ENCODE data around the gene SCNN1B.

Gene SCNN1B

DNA sequence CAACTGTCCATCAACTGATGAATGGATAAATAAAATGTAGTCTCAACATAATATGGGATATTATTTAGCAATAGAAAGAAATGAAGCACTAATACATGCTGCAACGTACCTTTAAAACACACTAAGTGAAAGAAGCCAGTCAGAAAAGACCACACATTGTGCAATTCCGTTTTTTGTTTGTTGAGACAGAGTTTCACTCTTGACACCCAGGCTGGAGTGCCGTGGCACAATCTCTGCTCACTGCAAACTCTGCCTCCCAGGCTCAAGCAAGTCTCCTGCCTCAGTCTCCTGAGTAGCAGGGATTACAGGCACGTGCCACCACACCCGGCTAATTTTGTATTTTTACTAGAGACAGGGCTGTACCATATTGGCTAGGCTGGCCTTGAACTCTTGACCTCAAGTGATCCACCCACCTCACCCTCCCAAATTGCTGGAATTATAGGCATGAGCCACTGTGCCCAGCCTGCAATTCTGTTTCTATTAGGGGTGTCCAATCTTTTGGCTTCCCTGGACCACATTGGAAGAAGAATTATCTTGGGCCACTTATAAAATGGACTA, 40.1 kb downstream of the SCNN1B start:
- no peak overlapping the region for H3K27ac Mint-ChIP-seq
- H3K9me3 Mint-ChIP-seq: peaks cover 0 to 2% of the 10 kb centered on the region in 2 donors
- H3K27me3 Mint-ChIP-seq: peaks cover 0 to 42% of the 10 kb centered on the region in 2 donors
- no peak for ATAC-seq (replicated peaks)
- no peaks in the 10 kb centered on the region for H3K4me1 Mint-ChIP-seq
- no peak for DNase-seq
- H3K36me3 Mint-ChIP-seq: peaks cover 0 to 2% of the 10 kb centered on the region in 2 donors
- H3K4me3 Mint-ChIP-seq: no peak overlapping the region

DNA sequence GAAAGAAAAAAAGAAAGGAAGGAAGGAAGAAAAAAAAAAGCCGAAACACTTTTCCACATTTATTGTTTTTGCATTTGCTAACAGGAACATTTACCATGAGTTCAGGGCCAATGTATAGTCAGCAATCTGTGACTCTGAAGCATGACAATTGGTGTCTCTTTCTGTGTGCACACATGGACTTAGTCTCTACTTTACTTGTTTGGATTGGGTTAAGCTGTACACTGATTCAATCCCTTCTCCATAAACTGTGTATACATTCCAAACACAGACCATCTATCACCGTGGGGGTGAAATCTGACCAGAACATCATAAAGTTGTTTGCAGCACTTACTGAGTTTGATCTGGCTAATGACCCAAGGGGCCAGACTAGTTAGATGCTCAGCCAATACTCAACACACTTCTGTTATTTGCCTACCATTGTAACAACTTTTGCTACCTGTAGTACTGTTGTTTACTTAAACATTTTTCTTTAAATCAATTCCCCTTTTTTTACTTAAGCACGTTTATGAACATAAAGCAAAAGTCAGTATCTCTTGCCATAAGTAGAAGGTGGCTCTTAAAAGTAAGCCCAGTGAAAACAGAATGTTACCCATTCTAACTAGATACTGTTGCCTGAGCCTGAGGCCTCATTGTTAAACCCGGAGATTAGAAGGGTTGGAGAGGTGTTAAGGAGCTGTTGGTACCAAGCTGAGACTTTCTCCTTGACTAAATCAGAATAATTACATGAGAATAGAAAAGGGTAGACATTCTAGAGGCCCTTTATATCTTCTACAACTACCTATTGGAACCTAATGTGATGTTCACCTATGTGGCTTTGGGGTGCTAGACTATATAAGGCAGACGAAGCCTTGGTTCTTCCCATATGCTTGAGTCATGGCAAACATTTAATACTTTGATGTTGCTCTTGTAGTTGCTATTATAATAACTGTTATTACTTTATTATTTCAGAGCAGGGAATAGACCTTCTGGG, 41.8 kb downstream of the SCNN1B start:
- Mint-ChIP-seq H3K36me3 (no peaks in the 10 kb centered on the region), H3K4me1 (no peaks in the 10 kb centered on the region), H3K4me3 (no peak overlapping the region), H3K9me3 (no peaks in the 10 kb centered on the region), H3K27me3 (peaks cover 8 to 43% of the 10 kb centered on the region in 2 donors), H3K27ac (no peak overlapping the region)
- no peak for ATAC-seq (replicated peaks)
- DNase-seq: no peak

DNA sequence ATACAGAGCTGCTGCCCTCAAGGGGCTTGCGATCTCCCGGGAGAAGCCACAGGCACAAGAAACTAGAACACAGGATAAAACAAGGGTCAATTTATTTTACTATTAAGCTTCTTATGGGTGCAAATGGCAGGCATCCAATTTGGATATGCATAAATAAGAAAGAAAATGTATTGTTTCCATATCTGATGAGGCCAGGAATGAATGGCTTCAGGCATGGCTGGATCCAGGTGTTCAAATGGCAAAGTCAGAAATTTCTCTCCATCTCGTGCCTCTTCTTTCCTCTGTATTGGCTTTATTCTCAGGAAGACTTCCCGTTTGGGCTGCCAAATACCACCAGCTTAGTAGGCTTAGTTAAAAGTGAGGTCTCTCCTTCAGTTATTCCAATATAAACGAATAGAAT, 43.1 kb downstream of the SCNN1B start:
- Mint-ChIP-seq H3K27me3 (peaks cover 10 to 49% of the 10 kb centered on the region in 2 donors), H3K9me3 (no peaks in the 10 kb centered on the region), H3K36me3 (no peaks in the 10 kb centered on the region), H3K4me3 (no peak overlapping the region), H3K27ac (no peak overlapping the region), H3K4me1 (no peaks in the 10 kb centered on the region)
- ATAC-seq (replicated peaks) (no peak), DNase-seq (no peak)

DNA sequence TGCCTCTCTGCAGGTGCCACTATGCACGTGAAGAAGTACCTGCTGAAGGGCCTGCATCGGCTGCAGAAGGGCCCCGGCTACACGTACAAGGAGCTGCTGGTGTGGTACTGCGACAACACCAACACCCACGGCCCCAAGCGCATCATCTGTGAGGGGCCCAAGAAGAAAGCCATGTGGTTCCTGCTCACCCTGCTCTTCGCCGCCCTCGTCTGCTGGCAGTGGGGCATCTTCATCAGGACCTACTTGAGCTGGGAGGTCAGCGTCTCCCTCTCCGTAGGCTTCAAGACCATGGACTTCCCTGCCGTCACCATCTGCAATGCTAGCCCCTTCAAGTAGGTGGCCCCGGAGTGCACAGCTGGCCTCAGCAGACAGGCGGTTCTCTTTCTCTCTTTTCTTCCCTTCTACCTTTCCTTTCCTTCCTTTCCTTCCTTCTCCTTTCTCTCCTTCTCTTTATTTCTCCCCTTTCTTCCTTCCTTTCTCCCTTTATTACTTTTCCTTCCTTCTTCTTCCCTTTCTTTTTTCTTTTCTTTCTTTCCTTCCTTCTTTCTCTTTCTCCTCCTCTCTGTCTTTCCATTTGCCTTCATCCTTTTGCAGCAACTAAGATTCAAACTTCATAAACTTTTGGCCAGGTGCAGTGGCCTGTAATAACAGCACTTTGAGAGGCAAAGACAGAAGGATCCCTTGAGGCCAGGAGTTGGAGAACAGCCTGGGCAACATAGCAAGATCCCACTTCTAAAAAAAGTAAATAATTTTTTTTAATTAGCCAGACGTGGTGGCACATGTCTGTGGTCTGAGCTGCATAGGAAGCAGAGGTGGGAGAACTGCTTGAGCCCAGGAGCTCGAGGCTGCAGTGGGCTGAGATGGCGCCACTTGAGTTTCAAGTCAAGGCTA, 46.7 kb downstream of the SCNN1B start:
- peaks cover 0 to 1% of the 10 kb centered on the region in 2 donors for H3K36me3 Mint-ChIP-seq
- no peaks in the 10 kb centered on the region for H3K4me1 Mint-ChIP-seq
- H3K4me3 Mint-ChIP-seq: no peak overlapping the region
- DNase-seq (no peak), ATAC-seq (replicated peaks) (no peak)
- peaks cover 7 to 11% of the 10 kb centered on the region in 2 donors for H3K9me3 Mint-ChIP-seq
- H3K27me3 Mint-ChIP-seq: peaks cover 10 to 33% of the 10 kb centered on the region in 2 donors
- no peak overlapping the region for H3K27ac Mint-ChIP-seq

DNA sequence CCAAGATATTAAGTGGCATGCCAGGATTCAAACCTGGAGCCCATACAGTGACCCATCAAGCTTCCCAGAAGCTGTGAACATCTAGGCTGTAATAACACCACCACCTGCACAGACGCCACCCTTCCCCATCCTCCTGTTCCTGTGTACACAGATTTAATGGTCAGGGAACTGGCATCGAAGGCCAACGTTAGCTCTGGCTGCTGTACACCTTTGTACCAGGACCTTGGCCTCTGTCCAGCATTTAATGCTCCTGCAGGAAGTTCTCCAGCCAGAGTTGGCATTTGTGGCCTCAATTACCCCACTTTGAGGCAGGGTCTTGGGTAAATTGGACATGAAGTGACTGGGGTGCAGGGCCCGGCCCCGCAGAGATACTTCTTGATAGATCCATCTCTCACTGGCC, 49.3 kb downstream of the SCNN1B start:
- H3K4me1 Mint-ChIP-seq: no peaks in the 10 kb centered on the region
- H3K36me3 Mint-ChIP-seq: peaks cover 0 to 1% of the 10 kb centered on the region in 2 donors
- peaks cover 10 to 27% of the 10 kb centered on the region in 2 donors for H3K27me3 Mint-ChIP-seq
- peaks cover 7 to 11% of the 10 kb centered on the region in 2 donors for H3K9me3 Mint-ChIP-seq
- no peak overlapping the region for H3K27ac Mint-ChIP-seq
- H3K4me3 Mint-ChIP-seq: no peak overlapping the region
- DNase-seq (no peak), ATAC-seq (replicated peaks) (no peak)

DNA sequence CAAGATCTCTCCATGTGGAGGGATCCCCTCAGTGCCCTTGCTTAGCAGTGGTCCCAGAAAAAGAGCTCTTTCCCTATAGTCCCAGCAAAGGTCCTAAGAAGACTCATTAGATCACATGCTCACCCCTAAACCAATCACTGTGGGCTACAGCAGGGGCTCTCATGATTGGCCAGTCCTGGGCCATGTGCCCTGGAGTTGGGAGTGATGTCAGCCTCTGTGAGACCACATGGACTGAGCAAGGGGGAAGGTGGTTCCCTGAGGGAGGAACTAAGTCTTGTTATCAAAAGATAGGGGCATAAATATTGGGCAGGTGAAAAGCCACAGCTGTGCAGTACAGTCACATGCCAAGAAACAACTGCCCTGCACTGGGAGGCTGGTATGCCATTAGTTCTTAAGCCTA, 51.3 kb downstream of the SCNN1B start:
- Mint-ChIP-seq H3K9me3 (peaks cover 7 to 11% of the 10 kb centered on the region in 2 donors), H3K4me3 (no peak overlapping the region), H3K36me3 (peaks cover 0 to 1% of the 10 kb centered on the region in 2 donors), H3K27me3 (peaks cover 6 to 19% of the 10 kb centered on the region in 2 donors), H3K4me1 (no peaks in the 10 kb centered on the region), H3K27ac (no peak overlapping the region)
- no peak for DNase-seq
- peak in 1 of 2 donors; percentile 47 for ATAC-seq (replicated peaks)

DNA sequence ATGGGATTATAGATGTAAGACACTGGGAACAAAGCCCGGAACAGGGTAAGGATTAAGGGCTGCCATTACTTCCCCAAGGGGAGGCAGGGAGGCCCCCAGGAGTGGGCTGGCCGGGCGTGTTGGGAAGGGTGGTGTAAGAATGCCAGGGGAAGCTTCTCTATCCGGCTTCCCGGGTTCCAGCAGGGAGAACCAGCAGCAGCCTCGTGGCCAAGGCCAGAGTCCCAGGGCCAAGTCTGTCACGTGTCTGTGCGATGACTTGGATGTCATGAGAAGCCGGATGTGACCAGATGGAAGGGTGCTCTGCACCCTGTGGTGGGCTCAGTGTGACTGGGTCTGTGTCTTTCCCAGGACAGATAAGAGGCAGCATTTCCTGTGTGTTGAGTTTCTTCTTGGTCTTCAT, 52.1 kb downstream of the SCNN1B start:
- ATAC-seq (replicated peaks) (no peak), DNase-seq (no peak)
- peaks cover 0 to 1% of the 10 kb centered on the region in 2 donors for H3K36me3 Mint-ChIP-seq
- peaks cover 7 to 11% of the 10 kb centered on the region in 2 donors for H3K9me3 Mint-ChIP-seq
- peaks cover 2 to 12% of the 10 kb centered on the region in 2 donors for H3K27me3 Mint-ChIP-seq
- H3K27ac Mint-ChIP-seq: no peak overlapping the region
- H3K4me1 Mint-ChIP-seq: no peaks in the 10 kb centered on the region
- no peak overlapping the region for H3K4me3 Mint-ChIP-seq

DNA sequence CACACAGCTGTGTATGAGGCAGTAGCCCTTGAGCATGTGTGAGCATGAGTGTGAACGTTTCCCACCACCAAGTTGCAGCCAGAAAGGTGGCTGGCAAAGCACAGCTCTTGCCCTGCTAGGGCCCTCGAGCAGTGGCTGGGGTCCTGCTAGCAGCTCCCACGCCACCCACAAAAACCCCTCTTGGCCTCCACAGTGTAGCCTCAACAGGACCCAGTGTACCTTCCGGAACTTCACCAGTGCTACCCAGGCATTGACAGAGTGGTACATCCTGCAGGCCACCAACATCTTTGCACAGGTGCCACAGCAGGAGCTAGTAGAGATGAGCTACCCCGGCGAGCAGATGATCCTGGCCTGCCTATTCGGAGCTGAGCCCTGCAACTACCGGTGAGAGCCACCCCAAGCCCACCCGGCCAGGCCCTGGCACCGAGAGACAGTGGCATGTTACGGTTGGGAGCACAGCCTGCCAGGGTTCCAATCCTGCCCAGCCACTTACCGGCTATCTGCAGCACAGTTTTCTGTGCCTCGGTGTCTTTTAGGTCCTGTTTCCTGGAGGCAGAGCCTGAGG, 53.1 kb downstream of the SCNN1B start:
- H3K27ac Mint-ChIP-seq: no peak overlapping the region
- DNase-seq (no peak), ATAC-seq (replicated peaks) (no peak)
- H3K36me3 Mint-ChIP-seq: peaks cover 0 to 1% of the 10 kb centered on the region in 2 donors
- H3K9me3 Mint-ChIP-seq: peaks cover 7 to 11% of the 10 kb centered on the region in 2 donors
- peaks cover 7 to 10% of the 10 kb centered on the region in 2 donors for H3K27me3 Mint-ChIP-seq
- no peaks in the 10 kb centered on the region for H3K4me1 Mint-ChIP-seq
- H3K4me3 Mint-ChIP-seq: no peak overlapping the region

DNA sequence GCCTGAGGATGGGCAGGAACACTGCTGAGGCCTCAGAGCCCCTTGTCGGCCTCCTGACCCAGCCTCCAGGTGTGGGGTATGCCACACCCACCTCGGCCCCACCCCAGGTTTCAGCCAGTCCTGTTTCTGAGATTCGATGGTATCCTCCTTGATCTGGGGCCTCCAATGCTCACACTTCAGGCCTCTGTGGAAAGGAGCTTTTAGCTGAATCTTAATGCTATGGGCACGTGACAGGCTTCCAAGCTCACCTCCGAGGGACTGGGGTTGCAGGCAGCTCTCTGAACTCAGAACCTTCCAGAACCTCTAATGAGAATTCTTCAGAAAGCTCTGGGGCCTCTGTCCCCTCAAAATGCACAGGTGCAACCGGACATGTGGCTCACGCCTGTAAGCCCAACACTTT, 54.8 kb downstream of the SCNN1B start:
- no peaks in the 10 kb centered on the region for H3K4me1 Mint-ChIP-seq
- peaks cover 5 to 7% of the 10 kb centered on the region in 2 donors for H3K27me3 Mint-ChIP-seq
- no peak overlapping the region for H3K4me3 Mint-ChIP-seq
- peaks cover 7 to 8% of the 10 kb centered on the region in 2 donors for H3K9me3 Mint-ChIP-seq
- DNase-seq (no peak), ATAC-seq (replicated peaks) (no peak)
- peaks cover 0 to 1% of the 10 kb centered on the region in 2 donors for H3K36me3 Mint-ChIP-seq
- H3K27ac Mint-ChIP-seq: no peak overlapping the region

DNA sequence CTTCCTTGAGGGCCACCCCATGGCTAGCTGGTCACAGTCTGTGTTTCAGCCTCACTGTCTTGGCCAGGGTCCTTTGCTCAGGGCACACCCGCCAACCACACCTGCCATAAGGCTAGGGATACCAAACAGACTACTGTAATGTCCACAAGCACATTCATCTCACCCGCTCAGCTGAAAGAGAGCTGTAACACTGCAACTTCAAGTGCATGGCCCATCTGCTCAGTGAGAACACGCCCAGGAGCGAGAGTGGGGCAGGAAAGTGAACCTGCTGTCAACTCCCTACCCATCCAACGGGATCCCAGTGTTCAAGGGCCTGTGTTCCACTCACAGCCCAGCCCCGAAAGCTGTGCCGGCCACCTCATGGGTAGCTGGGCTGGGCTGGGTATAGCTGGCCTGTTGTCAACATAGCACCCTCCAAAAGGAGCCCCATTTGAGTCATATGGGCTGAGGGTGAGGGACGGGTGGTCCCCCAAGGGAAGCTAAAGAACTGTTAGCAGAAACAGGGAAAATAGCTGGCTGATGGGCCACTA, 55.7 kb downstream of the SCNN1B start:
- Mint-ChIP-seq H3K27me3 (peaks cover 5 to 7% of the 10 kb centered on the region in 2 donors), H3K27ac (no peak overlapping the region), H3K9me3 (peaks cover 0 to 5% of the 10 kb centered on the region in 2 donors), H3K36me3 (no peaks in the 10 kb centered on the region), H3K4me3 (no peak overlapping the region), H3K4me1 (no peaks in the 10 kb centered on the region)
- DNase-seq (no peak), ATAC-seq (replicated peaks) (no peak)

DNA sequence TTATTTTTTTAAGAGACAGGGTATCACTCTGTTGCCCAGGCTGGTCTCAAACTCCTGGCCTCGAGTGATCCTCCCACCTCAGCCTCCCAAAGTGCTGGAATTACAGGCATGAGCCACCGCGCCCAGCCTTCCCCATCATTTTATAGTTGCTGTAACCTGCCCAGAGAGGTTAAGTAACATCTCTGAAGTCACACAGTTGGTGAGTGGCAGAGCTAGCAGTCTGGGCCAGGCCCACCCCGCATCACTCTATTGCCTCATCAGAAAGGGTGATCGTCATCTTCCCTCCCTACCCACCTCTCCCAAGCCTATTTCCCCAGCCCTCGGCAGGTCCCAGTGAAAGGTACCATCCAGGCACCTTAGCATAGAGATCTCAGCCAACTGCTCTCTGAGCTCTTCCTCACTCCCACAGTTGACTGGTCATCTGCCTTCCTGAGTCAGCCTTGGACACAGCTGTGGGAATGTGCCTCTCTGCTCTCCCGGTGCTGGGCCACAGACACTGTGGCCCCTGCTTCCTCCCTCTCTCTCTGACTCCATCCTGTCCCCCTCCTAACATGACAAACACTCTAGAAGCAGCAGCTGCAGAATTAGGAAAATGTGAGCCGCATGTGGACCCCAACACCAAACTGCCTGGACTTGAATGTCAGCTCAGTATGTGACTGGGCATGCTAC, 57.1 kb downstream of the SCNN1B start:
- Mint-ChIP-seq H3K4me3 (no peak overlapping the region), H3K27ac (no peak overlapping the region), H3K9me3 (no peaks in the 10 kb centered on the region), H3K27me3 (peaks cover 5 to 7% of the 10 kb centered on the region in 2 donors), H3K4me1 (no peaks in the 10 kb centered on the region), H3K36me3 (no peaks in the 10 kb centered on the region)
- ATAC-seq (replicated peaks): no peak
- DNase-seq: no peak

DNA sequence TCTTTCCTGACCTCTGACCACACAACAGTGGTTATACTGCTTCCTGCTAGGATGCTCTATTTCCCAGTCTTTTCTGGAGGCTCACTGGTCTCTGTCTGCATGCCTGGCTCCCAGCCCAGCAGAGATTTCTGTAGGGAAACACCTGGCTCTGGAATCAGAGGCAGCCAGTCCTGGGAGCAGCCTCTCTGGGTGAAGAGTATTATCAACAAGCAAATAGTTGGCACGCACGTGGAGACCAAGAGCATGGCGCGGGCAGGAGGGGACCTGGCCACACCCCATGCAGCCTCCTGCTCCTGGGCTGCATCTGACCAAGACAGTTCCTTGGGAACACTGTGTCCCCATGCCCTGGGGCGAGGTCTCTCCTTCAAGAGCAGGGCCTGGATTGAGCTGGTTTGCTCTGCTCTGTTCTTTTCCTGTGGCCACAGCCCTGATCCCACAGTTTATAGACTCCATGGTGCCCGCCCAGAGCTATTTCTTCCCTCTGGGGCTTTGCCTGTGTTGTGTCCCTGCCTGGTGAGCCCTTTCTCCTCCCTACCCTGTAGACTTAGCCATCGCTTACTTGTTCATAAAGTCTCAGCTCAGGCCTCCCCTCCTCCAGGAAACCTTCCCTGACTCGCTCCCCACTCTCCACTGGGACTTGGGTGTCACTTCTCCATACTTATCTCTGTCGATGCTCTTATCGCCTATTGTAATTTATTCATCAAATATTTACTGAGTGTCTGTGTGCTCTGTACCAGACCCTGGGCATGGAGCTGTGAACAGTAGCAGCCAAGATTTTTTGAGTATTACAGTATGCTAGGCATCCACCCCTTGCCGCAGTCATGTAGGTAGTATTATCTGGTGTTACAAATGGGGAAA, 60.6 kb downstream of the SCNN1B start:
- H3K36me3 Mint-ChIP-seq: no peaks in the 10 kb centered on the region
- DNase-seq (no peak), ATAC-seq (replicated peaks) (no peak)
- peaks cover 6 to 11% of the 10 kb centered on the region in 2 donors for H3K4me1 Mint-ChIP-seq
- H3K9me3 Mint-ChIP-seq: no peaks in the 10 kb centered on the region
- H3K27me3 Mint-ChIP-seq: peaks cover 5 to 7% of the 10 kb centered on the region in 2 donors
- H3K27ac Mint-ChIP-seq: no peak overlapping the region
- H3K4me3 Mint-ChIP-seq: no peak overlapping the region

Data from stimulated activated naive B cell treated with anti-CD40 and anti-IgM and Interleukin-4, amounts not matched to agents 10 μg/mL and 1 μg/mL and 100 μg/mL, for 72 hours (primary cell).